ENCODE data around the gene ADAMTS9.

GRCh38 chr3:64693031-64693430, 5.2 kb upstream of the ADAMTS9 start:
- TF ChIP-seq CTCF (IDR thresholded peaks at IDR 0.05; ENCODE audit: low read depth, low read length) = no peak
- TF ChIP-seq EZH2phosphoT487 (IDR thresholded peaks at IDR 0.05; ENCODE audit: low read depth) = no peak

Measured in OCI-LY3 (cell line).